DND-41 (cell line): Measurements from ENCODE around the gene SYNDIG1L.

Source experiments
- ATAC-seq: fragments of 200-7000 bp; cut with Tn5 transposase; 3 replicates; pipeline ENCODE4 v1.9.1; 2021; ENCODE audit warnings: low read depth; ENCODE audit not compliant: insufficient read depth
- DNase-seq: peaks from one replicate; pipeline ENCODE4 v3.0.0-alpha.2; 2020
- H2AFZ ChIP-seq: 2 replicates; pipeline ENCODE4 v1.6.0; 2012; ENCODE audit warnings: low read depth, low read length
- H3K27ac ChIP-seq: 2 replicates; pipeline ENCODE4 v1.5.1; 2012; ENCODE audit warnings: low read length, inconsistent platforms
- H3K27me3 ChIP-seq: fragments of 200-600 bp; sonication (generic); 2 replicates; pipeline ENCODE4 v1.6.0; 2012; ENCODE audit warnings: low read length, mild to moderate bottlenecking, inconsistent platforms; ENCODE audit not compliant: insufficient read depth, poor library complexity
- H3K36me3 ChIP-seq: 2 replicates; pipeline ENCODE4 v1.5.1; 2012; ENCODE audit warnings: low read length, inconsistent platforms; ENCODE audit not compliant: insufficient read depth
- H3K4me1 ChIP-seq: 2 replicates; pipeline ENCODE4 v1.5.1; 2012; ENCODE audit warnings: mild to moderate bottlenecking, low read length; ENCODE audit not compliant: insufficient read depth
- H3K4me2 ChIP-seq: 2 replicates; pipeline ENCODE4 v1.6.0; 2012; ENCODE audit warnings: mild to moderate bottlenecking, moderate library complexity, low read length, inconsistent platforms; ENCODE audit not compliant: insufficient read depth
- H3K4me3 ChIP-seq, 2 experiments: fragments of 200-600 bp in 1 of 2; shearing (Covaris generic) in 1 of 2; 2 replicates each; pipeline ENCODE4 v1.5.1; 2012 to 2016; ENCODE audit warnings: inconsistent platforms in 2 of 2, low read length in 2 of 2, mild to moderate bottlenecking in 2 of 2, low read depth in 1 of 2, moderate library complexity in 1 of 2
- H3K79me2 ChIP-seq: 2 replicates; pipeline ENCODE4 v1.6.0; 2012; ENCODE audit warnings: low read length, inconsistent platforms; ENCODE audit not compliant: insufficient read depth
- H3K9ac ChIP-seq: 2 replicates; pipeline ENCODE4 v1.6.0; 2012; ENCODE audit warnings: low read depth, mild to moderate bottlenecking, inconsistent platforms, low read length, moderate library complexity
- H3K9me3 ChIP-seq: 2 replicates; pipeline ENCODE4 v1.5.1; 2012; ENCODE audit warnings: low read length, moderate library complexity, mild to moderate bottlenecking, inconsistent platforms; ENCODE audit not compliant: insufficient read depth, severe bottlenecking
- H4K20me1 ChIP-seq: 2 replicates; pipeline ENCODE4 v1.6.0; 2012; ENCODE audit warnings: low read length; ENCODE audit not compliant: insufficient read depth
- CTCF ChIP-seq: IDR thresholded peaks from 2 replicates; pipeline ENCODE4 v1.5.1; 2012; ENCODE audit warnings: borderline replicate concordance, low read length, moderate library complexity, mild to moderate bottlenecking; ENCODE audit not compliant: poor library complexity, severe bottlenecking; ENCODE audit errors: extremely low read depth
- EZH2 ChIP-seq: IDR thresholded peaks from 3 replicates; pipeline ENCODE4 v1.6.1; 2012; ENCODE audit warnings: borderline replicate concordance, low read depth, mild to moderate bottlenecking, moderate library complexity, low read length, inconsistent platforms; ENCODE audit not compliant: severe bottlenecking

The SYNDIG1L gene

GRCh38 chr14:74437496-74438053, 11.6 kb upstream of the SYNDIG1L start:
- Histone ChIP-seq H3K27me3 (peaks cover 9% of the 10 kb centered on the region), H3K4me2 (no peak overlapping the region), H4K20me1 (no peaks in the 10 kb centered on the region), H3K4me1 (no peaks in the 10 kb centered on the region), H3K9ac (no peak overlapping the region), H3K4me3 (no peak overlapping the region), H3K27ac (no peak overlapping the region), H3K9me3 (no peaks in the 10 kb centered on the region), H3K36me3 (no peaks in the 10 kb centered on the region), H2AFZ (no peak overlapping the region), H3K79me2 (no peaks in the 10 kb centered on the region)
- ATAC-seq (no peak), DNase-seq (no peak)
- no peak for TF ChIP-seq EZH2
- no peak for TF ChIP-seq CTCF

DNA sequence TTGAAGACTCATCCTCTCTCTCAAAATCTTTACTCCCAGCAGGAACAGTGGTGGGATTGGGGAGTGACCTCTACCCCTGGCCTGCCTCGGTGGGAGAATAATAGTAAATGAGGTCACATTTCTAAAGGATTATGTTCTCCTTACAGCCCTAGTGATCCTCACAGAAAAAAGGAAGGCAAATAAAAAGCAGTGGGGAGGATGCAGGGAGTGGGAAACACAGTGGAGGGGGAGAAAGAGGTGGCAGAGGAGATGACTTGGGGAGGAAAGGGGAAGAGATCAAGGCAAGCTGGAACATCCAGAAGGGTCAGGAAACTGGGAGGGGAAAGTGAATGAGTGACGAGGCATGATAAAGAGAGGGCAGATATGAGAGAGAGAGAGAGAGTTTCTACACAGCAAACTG, 8.3 kb upstream of the SYNDIG1L start:
- ATAC-seq (no peak), DNase-seq (no peak)
- Histone ChIP-seq H4K20me1 (no peaks in the 10 kb centered on the region), H3K4me1 (no peaks in the 10 kb centered on the region), H2AFZ (no peak overlapping the region), H3K27me3 (peaks cover 12% of the 10 kb centered on the region), H3K4me2 (no peak overlapping the region), H3K36me3 (no peaks in the 10 kb centered on the region), H3K9me3 (no peaks in the 10 kb centered on the region), H3K4me3 (no peak overlapping the region), H3K9ac (no peak overlapping the region), H3K27ac (no peak overlapping the region), H3K79me2 (no peaks in the 10 kb centered on the region)
- TF ChIP-seq EZH2 (no peak), CTCF (no peak)

GRCh38 chr14:74429991-74430390, 4.0 kb upstream of the SYNDIG1L start:
- no peak for TF ChIP-seq EZH2
- TF ChIP-seq CTCF, result no peak
- H3K4me1 ChIP-seq, result no peaks in the 10 kb centered on the region
- H3K36me3 ChIP-seq, result no peaks in the 10 kb centered on the region
- H3K9ac ChIP-seq, result no peak overlapping the region
- no peaks in the 10 kb centered on the region for H3K9me3 ChIP-seq
- peaks cover 10% of the 10 kb centered on the region for H3K27me3 ChIP-seq
- H3K4me3 ChIP-seq, result no peak overlapping the region
- ATAC-seq (no peak), DNase-seq (no peak)
- no peaks in the 10 kb centered on the region for H3K79me2 ChIP-seq
- H3K4me2 ChIP-seq, result no peak overlapping the region
- H2AFZ ChIP-seq, result no peak overlapping the region
- no peak overlapping the region for H3K27ac ChIP-seq
- H4K20me1 ChIP-seq, result no peaks in the 10 kb centered on the region

DNA sequence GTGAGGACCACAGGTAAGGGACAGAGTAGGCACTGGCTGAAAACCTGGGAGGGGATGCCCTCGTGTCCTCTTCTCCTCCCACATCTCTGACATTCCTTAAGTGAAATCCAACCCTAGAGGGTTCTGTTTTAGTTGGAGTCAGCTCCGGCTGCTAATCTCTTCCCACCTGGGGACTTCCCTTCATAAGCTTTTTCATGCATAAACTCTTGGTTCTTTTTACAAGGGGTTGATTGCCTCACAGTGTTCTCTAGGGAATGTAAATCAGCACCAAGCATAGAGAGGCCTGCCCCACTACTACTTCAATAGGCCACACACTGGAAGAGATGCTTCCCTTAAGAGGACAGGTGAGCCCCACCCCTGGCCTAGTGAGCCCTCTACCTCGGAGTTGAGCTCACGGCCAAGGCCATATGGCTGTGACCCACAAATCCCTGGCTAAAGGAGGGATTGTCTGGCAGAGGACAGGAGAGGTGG, 3.2 kb upstream of the SYNDIG1L start:
- DNase-seq (no peak), ATAC-seq (no peak)
- TF ChIP-seq EZH2 (no peak), CTCF (no peak)
- Histone ChIP-seq H3K36me3 (no peaks in the 10 kb centered on the region), H3K4me1 (no peaks in the 10 kb centered on the region), H3K27ac (no peak overlapping the region), H4K20me1 (no peaks in the 10 kb centered on the region), H3K27me3 (peaks cover 10% of the 10 kb centered on the region), H2AFZ (no peak overlapping the region), H3K9ac (no peak overlapping the region), H3K4me3 (no peak overlapping the region), H3K4me2 (no peak overlapping the region), H3K9me3 (no peaks in the 10 kb centered on the region), H3K79me2 (no peaks in the 10 kb centered on the region)
